ENCODE measurements around the gene MYO5B. TPM values are rescaled to one million over a fixed set of nuclear protein-coding genes. Genes with fewer than 3 reads are reported as not detected.

MYO5B gene
- total and polyA plus RNA-seq, 2 of the 4 experiments (the other 2 are of a cell fraction), result 0.24 to 0.54 TPM

DNA sequence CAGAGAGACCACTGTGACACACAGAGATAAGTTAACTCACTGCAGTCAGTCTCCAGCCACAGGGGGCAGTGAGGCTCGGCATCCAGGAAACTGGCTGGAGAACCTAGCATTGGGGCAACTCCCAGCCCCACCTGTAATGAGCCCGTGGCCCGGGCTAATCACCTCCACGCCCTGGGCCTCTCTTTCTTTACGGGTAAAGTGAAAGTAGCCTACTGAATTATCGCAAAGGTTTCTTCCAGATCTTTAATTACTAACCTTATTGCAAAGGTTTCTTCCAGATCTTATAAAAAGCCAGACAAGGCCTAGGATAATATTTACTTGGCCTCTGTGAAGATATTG, 336.0 kb downstream of the MYO5B start:
- Histone ChIP-seq H3K4me2 (ENCODE audit: low read depth, low read length) (no peak overlapping the region), H3K9me1 (ENCODE audit: insufficient read depth, low read length) (no peaks in the 10 kb centered on the region), H2BK120ac (ENCODE audit: low read depth, low read length) (no peak overlapping the region), H2AK5ac (ENCODE audit: low read depth, low read length) (no peak overlapping the region), H4K5ac (ENCODE audit: low read depth, low read length) (no peak overlapping the region), H2BK15ac (ENCODE audit: low read depth, low read length) (no peak overlapping the region), H3K79me1 (ENCODE audit: low read depth in 1 of 2, low read length in 2 of 2) (no peaks in the 10 kb centered on the region), H3K36me3 (ENCODE audit: control insufficient read depth, insufficient read depth, low read length) (no peaks in the 10 kb centered on the region), H3K56ac (ENCODE audit: extremely low read depth, insufficient read depth, low read length) (no peak overlapping the region), H3K4me3 (ENCODE audit: insufficient read depth, low read depth, low read length) (no peak overlapping the region), H3K9ac (ENCODE audit: low read depth, low read length) (no peak overlapping the region), H3K27ac (ENCODE audit: insufficient read depth, low read length) (no peak overlapping the region), H4K8ac (ENCODE audit: low read depth in 2 of 2, low read length in 2 of 2) (no peak overlapping the region), H4K91ac (ENCODE audit: insufficient read depth, low read depth, low read length) (no peak overlapping the region), H2AFZ (replicated peaks; ENCODE audit: low read length, poor library complexity) (no peak overlapping the region), H4K20me1 (ENCODE audit: insufficient read depth, low read length) (no peaks in the 10 kb centered on the region), H2BK20ac (ENCODE audit: low read depth, low read length) (no peak overlapping the region), H3K14ac (replicated peaks; ENCODE audit: low read depth, low read length) (no peak overlapping the region), H2BK5ac (ENCODE audit: low read depth, low read length, poor library complexity, severe bottlenecking) (no peak overlapping the region), H3K23ac (ENCODE audit: low read depth, low read length) (no peak overlapping the region), H3K9me3 (ENCODE audit: control insufficient read depth, insufficient read depth, low read length) (no peaks in the 10 kb centered on the region), H3K18ac (ENCODE audit: low read depth, low read length) (no peak overlapping the region), H3K4ac (ENCODE audit: low read depth, low read length) (no peak overlapping the region), H3K4me1 (ENCODE audit: control insufficient read depth, insufficient read depth, low read length) (no peaks in the 10 kb centered on the region), H3K27me3 (ENCODE audit: control insufficient read depth, insufficient read depth, low read length) (peaks cover 22% of the 10 kb centered on the region), H2AK9ac (replicated peaks; ENCODE audit: low read depth, low read length, poor library complexity) (peak overlapping the region; percentile 6)
- dilution Hi-C loops (cut with HindIII; ENCODE audit: low sequenced_read_pairs, unreplicated experiment), result no loop called here
- no peak; the same call in 1 of the 2 replicates for ATAC-seq (ENCODE audit: low read depth)
- in situ Hi-C loops (cut with MboI; ENCODE audit: low sequenced_read_pairs), result loop anchor here (5.0 kb wide), 1 partner anchor 347 kb away; no protein-coding TSS in a partner anchor
- ChIA-PET CTCF (interaction anchor here (0.8 to 2.1 kb wide), 10 partner anchors 8 to 356 kb away, joined by 3 to 19 read pairs (median 5); no protein-coding TSS in a partner anchor), POLR2A (ENCODE audit: unreplicated experiment) (no interaction called here)
- no peak for TF ChIP-seq CEBPB (IDR thresholded peaks at IDR 0.05; ENCODE audit: low read depth, low read length)
- no TSS peak for BruUV-seq (replicated peaks)
- intact Hi-C loops (cut with micrococcal nuclease), result loop anchor here (2.0 to 5.0 kb wide), 2 partner anchors 46 to 92 kb away; partner anchors contain the start of gene ACAA2
- DNase-seq, result no peak
- WGBS, 2 experiments (ENCODE audit: extremely low coverage in 2 of 2, insufficient read length in 1 of 2), result 100% methylated on average over 2 of the region's 6 CpGs; no CpG with 5 or more reads in 1 of the 2 experiments

Data from IMR-90 (cell line).